Measurements from ENCODE around the gene PTRH1.
A peak's percentile ranks its signal among the peaks of the same experiment; 100 is the strongest.
"Not testable (repeated sequence)": the region's sequence is repeated elsewhere in the genome, so short reads cannot be mapped to it uniquely, and the experiment has no call there.

Gene PTRH1

GRCh38 chr9:127715470-127716337 lies at the start of gene PTRH1, which contains the start of gene TTC16:
PTRH1 (minus strand) TSS chr9:127715663; CDS start chr9:127715639, 24 bp downstream.
TTC16 (plus strand) TSS chr9:127716079; CDS start chr9:127716146, 67 bp downstream.
- peak; percentile 91 for DNase-seq (ENCODE audit: low read depth, low spot score)

- no peak for DNase-seq (ENCODE audit: low read depth, low spot score)
These were observed 48.5 kb upstream of the PTRH1 start for GRCh38 chr9:127763918-127764384.

- DNase-seq (ENCODE audit: low read depth, low spot score): no peak
These were observed 46.7 kb upstream of the PTRH1 start for GRCh38 chr9:127762111-127762676.

GRCh38 chr9:127761491-127761956 lies 46.1 kb upstream of the PTRH1 start:
- DNase-seq (ENCODE audit: low read depth, low spot score): no peak

- no peak for DNase-seq (ENCODE audit: low read depth, low spot score)
These were observed 45.6 kb upstream of the PTRH1 start for GRCh38 chr9:127761061-127761460.

- DNase-seq (ENCODE audit: low read depth, low spot score): no peak
These were observed 43.4 kb upstream of the PTRH1 start for GRCh38 chr9:127758843-127759242.

- not testable (repeated sequence) for DNase-seq (ENCODE audit: low read depth, low spot score)
These were observed 41.3 kb upstream of the PTRH1 start for GRCh38 chr9:127756776-127757175.

GRCh38 chr9:127756233-127756632 lies 40.8 kb upstream of the PTRH1 start:
- no peak for DNase-seq (ENCODE audit: low read depth, low spot score)

GRCh38 chr9:127755061-127756060 lies 39.9 kb upstream of the PTRH1 start:
- no peak for DNase-seq (ENCODE audit: low read depth, low spot score)

- DNase-seq (ENCODE audit: low read depth, low spot score): no peak
These were observed 38.9 kb upstream of the PTRH1 start for GRCh38 chr9:127754099-127755060.

GRCh38 chr9:127753622-127754021 lies 38.2 kb upstream of the PTRH1 start:
- DNase-seq (ENCODE audit: low read depth, low spot score): no peak

- no peak for DNase-seq (ENCODE audit: low read depth, low spot score)
These were observed 37.7 kb upstream of the PTRH1 start for GRCh38 chr9:127753148-127753547.

GRCh38 chr9:127751269-127752054 lies 36.0 kb upstream of the PTRH1 start:
- DNase-seq (ENCODE audit: low read depth, low spot score): no peak

- no peak for DNase-seq (ENCODE audit: low read depth, low spot score)
These were observed 33.8 kb upstream of the PTRH1 start for GRCh38 chr9:127749090-127749787.

- no peak for DNase-seq (ENCODE audit: low read depth, low spot score)
These were observed 31.6 kb upstream of the PTRH1 start for GRCh38 chr9:127746959-127747569.

GRCh38 chr9:127744398-127745110 lies 29.1 kb upstream of the PTRH1 start:
- DNase-seq (ENCODE audit: low read depth, low spot score): no peak

- DNase-seq (ENCODE audit: low read depth, low spot score): no peak
These were observed 27.1 kb upstream of the PTRH1 start for GRCh38 chr9:127742435-127743088.
